HG03045 (cell line): ENCODE data around the gene PLIN1.
"Not testable (repeated sequence)": the region's sequence is repeated elsewhere in the genome, so short reads cannot be mapped to it uniquely, and the experiment has no call there.

ENCODE experiments used
- ATAC-seq: cut with Tn5 transposase; IDR thresholded peaks from one replicate; pipeline ENCODE4 v1.9.1; 2021; ENCODE audit warnings: mild to moderate bottlenecking, moderate library complexity; ENCODE audit not compliant: unreplicated experiment

The PLIN1 gene, protein sequence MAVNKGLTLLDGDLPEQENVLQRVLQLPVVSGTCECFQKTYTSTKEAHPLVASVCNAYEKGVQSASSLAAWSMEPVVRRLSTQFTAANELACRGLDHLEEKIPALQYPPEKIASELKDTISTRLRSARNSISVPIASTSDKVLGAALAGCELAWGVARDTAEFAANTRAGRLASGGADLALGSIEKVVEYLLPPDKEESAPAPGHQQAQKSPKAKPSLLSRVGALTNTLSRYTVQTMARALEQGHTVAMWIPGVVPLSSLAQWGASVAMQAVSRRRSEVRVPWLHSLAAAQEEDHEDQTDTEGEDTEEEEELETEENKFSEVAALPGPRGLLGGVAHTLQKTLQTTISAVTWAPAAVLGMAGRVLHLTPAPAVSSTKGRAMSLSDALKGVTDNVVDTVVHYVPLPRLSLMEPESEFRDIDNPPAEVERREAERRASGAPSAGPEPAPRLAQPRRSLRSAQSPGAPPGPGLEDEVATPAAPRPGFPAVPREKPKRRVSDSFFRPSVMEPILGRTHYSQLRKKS

DNA sequence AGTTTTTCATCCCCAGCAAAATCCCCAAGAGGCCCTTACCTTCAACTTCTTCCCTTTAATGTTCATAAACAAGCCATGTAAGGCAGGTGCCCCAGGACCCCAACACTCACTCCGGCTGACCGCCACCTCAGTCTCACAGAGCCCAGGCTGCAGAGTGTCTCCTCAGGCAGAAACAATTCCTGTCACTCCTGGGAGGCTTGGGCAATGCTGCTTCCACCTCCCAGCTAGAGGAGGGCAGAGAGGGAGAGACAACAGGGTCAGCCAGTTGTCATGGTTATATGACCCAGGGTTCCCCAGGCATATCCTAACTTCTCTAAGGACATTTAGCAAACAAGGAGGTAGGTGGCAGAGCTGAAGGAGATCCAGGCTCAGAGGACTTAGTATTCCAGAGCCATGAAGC lies at the start of gene PLIN1:
Gene PLIN1, minus strand, starts transcription at position 156 of the 400 bp plus-strand sequence. CDS start 1,878 bp downstream, outside the sequence.
- no peak for ATAC-seq

DNA sequence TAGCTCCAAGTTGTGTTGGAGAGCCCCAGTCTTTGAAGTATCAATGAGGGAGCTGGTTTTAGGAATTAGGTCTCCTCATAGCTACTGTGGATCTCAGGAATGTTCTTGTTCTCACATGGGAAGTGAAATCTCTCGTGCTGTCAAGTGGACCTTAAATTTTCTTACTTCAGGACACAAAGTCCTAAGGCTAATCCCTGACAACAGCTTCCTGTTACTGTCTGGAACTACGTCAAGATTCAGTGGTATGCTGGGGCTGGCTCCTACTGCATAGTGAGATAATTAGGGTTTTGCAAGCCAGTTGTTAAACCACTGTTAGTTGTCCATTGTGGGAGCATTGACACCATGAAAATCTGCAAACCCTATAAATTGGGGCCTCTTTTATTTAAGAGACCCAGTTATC lies 49.1 kb upstream of the PLIN1 start:
- ATAC-seq = no peak

DNA sequence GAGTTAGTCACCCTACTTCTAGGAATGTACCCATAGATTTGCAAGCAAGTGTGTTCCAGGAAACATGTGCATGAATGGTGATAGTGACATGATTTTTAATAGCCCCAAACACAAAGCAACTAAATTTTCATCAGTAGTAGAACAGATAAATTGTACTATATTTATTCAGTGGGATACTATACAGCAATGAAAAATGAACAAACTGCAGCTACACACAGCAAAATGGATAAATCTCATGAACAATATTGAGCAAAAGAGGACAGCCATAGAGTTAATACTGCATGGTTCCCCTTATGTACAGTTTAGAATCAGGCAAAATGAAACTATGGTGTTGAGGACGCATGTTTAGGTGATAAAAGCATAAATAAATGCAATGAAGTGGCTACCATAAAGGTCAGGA lies 45.9 kb upstream of the PLIN1 start:
- ATAC-seq = no peak

DNA sequence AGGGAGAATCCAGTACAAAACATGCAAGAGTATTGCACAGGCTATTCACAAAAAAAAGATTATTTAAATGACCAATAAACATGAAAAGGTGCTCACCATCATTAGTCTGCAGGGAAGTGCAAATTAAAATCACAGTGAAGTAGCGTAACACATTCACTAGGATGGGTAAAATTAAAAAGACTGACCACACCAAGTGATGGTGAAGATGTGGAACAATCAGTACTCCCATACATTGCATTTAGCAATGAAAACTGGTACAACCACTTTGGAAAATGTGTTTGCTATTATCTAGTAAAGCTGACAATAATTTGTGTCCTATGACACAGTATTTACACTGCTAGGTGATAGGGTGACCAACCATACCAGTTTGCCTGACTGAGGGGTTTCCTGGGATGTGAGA lies 45.5 kb upstream of the PLIN1 start:
- no peak for ATAC-seq

DNA sequence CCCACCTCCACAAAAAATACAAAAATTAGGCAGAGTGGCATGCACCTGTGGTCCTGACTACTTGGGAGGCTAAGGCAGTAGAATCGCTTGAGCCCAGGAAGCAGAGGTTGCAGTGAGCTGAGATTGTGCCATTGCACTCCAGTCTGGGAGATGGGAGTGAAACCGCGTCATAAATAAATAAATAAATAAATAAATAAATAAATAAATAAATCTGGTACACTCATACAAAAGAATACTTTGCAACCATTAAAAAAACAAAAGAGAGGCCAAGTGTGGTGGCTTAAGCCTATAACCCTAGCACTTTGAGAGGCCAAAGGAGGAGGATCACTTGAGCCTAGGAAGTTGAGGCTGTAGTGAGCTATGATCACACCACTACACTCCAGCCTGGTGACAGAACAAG lies 43.9 kb upstream of the PLIN1 start:
- ATAC-seq = no peak

DNA sequence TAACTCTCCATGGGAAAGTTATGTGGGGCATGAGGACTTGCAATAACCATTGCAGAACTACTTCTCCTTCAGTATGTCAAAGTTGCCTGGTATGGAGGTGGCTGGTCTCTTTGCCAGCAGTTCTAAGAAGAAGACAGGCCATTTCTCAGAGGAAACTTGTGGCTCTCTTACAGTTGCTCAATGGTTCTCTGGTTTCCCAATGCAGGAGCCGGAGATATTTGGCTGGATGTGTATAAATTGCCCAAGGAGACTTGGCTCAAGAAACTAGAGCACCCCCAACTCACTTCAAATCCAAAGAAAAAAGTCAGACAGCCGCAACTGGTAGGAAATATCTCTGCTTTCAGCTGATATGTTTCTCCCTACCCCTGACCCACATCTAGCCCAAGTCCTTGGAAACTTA lies 35.6 kb upstream of the PLIN1 start:
- ATAC-seq = no peak

DNA sequence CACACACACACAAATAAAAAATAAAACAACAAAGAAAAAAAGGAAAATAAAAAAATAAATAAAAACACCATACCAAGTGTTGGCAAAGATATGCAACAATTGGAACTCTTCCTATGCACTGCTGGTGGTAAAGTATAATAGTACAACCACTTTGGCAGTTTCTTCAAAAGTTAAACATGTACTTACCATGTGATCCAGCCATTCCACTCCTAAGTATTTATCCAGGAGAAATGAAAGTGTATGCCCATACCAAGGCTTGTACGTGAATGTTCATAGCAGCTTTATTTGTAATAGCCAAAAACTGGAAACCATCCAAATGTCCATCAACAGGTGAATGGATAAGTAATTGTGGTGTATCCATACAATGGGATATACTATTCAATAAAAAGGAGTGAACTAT lies 28.4 kb upstream of the PLIN1 start:
- no peak for ATAC-seq

DNA sequence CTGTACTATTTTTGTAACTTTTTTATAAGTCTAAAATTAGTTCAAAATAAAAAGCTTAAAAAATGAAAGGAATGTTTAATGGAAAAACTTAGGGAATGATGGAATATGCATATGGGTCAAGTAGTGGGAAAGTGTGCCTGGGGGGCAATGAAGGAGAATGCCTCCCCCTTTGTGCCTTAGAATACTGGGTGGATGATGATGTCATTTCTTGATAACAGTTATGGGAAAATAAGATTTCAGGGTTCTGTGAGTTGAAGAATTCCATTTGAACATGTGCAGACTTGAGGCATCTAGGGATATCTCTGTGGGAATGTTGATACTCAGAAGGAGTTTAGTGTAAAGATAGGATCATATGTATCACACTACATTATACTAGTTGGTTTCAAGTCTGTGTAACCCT lies 25.2 kb upstream of the PLIN1 start:
- no peak for ATAC-seq

DNA sequence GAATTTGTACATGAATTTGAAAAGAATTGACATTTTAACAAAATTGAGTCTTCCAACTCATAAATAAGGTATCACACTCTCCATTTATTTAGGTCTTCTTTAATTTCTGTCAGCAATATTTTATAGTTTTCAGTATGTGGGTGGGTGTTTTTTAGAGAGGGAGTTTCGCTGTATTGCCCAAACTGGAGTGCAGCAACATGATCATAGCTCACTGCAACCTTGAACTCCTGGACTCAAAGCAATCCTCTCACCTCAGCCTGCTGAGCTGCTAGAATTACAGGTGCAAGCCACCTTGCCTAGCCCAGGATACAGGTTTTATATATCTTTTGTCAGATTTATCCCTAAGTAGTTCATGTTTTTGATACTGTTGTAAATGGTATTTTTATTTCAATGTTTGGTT lies 16.0 kb upstream of the PLIN1 start:
- ATAC-seq = no peak

DNA sequence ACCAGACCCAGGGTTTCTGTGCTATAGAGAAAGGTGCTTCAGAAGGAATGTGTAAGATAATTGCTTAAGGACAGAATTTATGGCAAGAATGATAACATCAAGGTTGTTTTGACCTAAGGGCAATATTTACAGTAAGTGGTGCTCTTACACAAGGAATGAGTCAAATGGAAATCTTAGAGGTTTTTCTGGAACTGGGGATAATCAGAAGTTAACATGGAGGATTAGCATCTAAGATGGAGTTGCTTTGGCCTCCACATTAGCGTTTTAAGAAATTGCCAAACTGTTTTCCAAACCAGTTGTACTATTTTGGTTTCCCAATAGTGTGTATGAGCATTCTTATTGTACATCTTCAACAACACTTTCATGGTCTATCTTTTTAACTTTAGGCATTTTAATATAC lies 14.5 kb upstream of the PLIN1 start:
- no peak for ATAC-seq

DNA sequence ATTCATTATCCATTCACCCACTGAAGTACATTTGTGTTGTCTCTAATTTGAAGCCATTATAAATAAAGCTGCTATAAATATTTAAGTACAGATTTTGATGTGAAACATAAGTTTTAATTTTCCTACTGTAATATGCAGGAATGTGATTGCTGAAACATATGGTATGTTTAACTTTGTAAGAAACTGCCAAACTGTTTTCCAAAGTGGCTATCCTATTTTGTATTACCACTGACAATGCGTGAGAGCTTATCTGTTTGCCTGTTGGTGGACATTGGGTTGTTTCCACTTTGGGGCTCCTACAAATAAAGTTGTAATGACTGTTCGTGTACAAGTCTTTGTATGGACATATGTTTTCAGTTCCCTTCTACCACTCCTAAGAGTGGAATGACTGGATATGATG lies 13.9 kb upstream of the PLIN1 start:
- no peak for ATAC-seq

DNA sequence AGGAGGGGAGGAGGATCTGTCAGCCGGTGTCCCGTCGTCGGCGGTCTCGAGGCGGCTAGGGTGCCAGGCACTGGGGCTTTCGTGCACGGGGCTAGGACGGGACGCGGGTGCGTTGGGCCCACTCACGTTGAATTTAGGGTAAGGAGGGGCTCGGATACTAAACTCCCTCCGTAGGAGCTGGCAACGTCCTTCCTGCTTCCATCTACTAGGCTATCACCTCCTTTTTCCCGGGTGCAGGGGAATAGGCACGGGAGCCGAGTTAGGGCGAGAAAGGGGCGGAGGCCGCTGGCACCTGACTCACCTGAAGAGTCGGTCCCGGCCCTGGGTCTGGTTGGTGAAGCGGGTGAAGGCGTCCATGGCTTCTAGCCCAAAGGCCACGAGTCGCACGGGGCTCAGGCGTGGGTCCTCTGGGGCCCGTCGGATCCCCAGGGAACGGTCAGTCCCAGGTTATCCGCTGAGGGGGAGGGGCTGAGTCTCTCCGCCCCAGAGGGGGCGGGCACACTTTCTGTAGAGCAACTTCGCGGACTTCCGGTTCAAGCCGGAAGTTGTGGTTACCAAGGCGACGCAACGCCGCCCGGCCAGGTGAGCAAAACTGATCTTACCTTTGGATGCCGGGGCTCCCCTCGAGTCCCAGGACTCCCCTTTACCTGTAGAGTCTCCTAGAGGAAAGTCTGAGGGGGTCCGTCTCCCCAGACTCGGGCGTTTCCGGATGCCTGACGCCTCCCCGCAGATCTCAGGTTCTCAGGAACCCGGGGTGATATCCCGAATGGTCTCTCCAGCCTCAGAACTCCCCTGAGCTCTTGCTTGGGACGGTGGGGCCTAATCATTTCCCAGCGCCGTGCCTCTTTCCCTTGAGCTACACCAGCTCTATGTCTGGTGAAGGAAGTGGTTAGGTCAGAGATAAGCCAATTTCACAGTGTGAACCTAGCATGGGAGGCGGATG lies 11.4 kb upstream of the PLIN1 start, which contains the start of the genes PEX11A and WDR93:
Gene PEX11A, minus strand, starts transcription at position 479 of the 943 bp plus-strand sequence. Its CDS starts 122 bp downstream, at position 357.
Gene WDR93, plus strand, starts transcription at position 536 of the 943 bp plus-strand sequence. CDS start 10,936 bp downstream, outside the sequence.
- peak; percentile 95 for ATAC-seq

DNA sequence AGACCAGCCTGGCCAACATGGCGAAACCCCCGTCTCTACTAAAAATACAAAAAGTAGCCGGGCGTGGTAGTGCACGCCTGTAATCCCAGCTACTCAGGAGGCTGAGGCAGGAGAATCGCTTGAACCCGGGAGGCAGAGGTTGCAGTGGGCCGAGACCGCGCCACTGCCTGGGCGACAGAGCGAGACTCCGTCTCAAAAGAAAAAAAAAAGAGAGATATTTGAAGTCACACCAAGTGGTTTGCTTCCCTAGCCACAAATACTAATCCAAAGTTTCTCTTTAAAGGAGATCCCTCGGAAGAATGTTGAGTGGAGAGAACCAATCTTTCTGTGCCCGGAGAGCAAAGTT lies 10.7 kb upstream of the PLIN1 start:
- not testable (repeated sequence) for ATAC-seq

DNA sequence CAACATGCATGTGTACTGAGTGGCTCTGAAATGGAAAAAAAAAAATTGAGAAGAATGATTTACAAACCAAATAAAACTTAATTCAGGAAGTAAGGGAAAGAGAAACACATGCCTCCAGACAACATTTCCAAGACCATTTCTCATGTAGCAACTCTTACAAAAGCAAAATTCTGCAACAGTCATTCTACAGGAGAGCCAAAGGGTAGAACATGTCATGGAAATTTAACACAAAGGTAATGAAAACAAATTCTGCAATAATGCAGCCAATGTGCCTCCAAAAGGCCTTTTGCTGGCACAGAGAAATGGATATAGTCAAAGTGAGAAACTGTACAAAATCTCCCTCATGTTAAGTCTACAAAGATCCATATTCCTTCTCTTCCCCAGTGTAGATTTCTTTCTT lies 7.4 kb upstream of the PLIN1 start:
- ATAC-seq = no peak

DNA sequence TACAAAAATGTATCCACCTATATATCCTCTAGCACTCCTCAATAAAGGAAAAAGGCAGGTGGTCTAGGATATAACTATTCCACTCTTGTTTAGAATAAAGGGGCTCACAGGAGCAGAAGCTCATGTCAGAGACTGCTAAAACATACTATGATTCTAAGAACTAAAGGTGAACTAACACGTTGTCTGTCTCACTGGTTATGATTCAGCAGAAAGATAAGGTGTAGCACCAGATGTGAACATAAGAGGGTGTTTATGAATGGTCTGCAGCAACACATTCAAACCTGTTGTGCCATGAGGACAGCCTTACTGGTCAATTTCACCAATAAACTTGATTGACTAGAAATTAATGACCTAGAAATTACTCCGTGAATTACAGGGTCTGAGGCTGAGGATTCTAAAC lies 6.8 kb upstream of the PLIN1 start:
- no peak for ATAC-seq

DNA sequence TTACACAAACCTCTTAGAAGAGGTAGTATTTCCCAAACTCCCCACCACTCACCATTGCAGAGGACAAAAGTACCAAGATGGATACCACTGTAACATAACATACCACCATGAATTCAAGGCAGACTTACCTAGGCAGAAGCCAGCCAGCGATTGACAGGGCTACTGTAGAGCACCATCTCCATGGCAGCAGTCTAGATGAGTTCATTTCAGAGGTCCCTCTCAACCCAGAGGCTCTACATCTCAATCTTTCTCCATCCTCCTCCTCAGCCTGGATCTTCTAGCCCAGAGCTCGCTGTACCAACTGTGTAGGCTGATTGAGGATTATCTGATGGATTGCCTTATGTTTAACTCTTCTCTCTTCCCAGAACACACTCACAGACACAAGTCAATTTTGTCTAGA lies 2.0 kb upstream of the PLIN1 start:
- ATAC-seq = no peak

DNA sequence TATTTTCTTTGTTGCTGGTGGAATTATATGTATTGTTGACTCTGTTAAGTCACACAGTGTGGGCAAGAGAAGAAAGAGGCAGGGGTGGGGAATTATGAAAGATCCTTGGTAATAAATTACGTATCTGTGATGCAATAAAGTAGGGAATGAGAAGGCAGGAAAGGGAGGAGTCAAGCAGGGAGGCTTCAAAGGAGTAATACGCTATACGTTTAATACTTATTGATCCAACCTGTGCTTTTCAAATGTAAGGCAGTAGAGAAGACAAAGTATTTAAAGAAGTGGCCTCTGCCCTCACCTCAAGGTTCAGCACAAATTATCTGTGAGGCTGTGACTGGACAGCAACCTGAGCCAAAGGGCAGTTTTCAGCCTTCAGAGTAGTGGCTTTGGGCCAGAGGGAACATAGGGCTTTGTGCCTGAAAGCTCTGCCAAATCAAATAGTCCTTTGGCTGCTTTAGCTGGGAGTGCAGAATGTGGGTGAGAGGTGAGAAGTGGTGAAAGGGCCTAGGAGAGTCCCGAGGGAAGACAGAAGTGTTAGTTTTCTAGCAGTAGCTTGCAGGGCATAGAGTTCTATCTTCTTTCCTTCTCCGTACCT lies 1.2 kb upstream of the PLIN1 start:
- ATAC-seq = no peak

DNA sequence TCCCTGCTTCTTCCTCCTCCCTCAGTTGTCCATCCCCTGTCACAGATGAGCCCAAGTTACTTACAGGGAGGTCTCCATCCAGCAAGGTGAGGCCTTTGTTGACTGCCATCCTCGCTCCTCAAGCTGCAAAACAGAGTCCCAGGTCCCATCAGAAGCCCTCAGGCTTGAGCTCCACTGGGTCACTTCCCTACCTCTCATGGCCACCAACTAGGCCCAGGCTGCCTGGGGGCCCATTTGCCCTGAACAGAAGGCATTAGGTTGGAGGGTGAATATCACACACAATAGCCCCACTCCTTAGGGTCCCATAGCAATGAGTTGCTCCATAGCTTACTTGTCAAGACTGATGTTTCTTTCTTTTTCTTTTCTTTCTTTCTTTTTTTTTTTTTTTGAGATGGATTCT lies 1.8 kb downstream of the PLIN1 start:
- no peak for ATAC-seq

DNA sequence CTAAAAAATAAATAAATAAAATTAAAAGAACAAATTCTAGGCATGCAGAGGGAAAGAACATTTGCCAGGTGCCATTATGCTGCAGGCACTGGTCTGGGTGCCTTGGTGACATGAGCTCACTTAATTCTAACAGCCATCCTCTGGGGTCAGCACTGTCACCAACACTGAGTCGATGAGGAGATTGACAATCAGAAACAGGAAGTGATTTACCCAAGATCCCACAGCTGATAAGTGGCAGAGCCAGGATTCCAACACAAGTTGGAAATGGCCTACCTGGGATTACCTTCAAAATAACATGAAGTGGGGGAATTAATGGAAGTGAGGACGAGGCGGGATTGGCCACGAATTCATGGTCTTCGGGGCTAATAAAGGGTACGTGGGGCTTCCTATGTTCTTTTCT lies 3.6 kb downstream of the PLIN1 start:
- no peak for ATAC-seq

DNA sequence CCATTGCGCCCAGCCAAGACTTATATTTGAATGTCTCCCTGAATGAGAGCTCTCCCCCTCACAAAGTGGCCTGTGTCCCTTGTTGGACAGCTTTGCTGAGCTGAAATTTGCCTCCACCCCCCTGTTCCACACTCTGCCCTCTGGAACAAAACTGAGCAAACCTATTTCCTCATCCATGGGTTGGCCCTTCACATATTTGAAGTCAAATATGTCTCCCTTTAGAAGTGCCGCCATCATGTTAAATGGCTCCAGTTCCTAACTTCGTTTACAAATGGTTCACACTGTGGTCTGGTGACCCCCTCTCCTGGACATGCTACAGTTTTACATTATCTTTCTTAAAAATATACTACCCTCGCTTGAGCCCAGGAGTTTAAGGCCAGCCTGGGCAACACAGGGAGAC lies 4.6 kb downstream of the PLIN1 start:
- no peak for ATAC-seq

DNA sequence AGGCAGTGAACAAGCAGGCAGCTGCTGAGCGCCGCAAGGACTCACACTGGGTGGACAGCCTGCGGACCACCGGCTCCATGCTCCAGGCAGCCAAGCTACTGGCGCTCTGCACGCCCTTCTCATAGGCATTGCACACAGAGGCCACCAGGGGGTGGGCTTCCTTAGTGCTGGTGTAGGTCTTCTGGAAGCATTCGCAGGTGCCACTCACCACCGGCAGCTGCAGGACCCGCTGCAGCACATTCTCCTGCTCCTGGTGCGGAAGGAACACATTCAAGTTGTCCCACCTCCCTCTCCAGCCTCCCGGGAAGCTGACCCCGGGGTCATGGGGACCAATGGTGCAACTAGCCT lies 6.0 kb downstream of the PLIN1 start:
- ATAC-seq = no peak
